Body of pancreas (tissue), 4 donors: ENCODE measurements around the gene FSTL1.

Source experiments
- CTCF ChIP-seq, 7 experiments: fragments of 450-650 bp in 4 of 7; fragments of 200-600 bp in 3 of 7; sonication (generic) in 3 of 7; IDR thresholded peaks; one replicate each; pipeline ENCODE4 v1.5.1; 2016 to 2019; ENCODE audit warnings: antibody characterized with exemption in 7 of 7
- POLR2A ChIP-seq, 3 donors: fragments of 450-650 bp; IDR thresholded peaks; one replicate each; pipeline ENCODE4 v1.6.1; 2016; ENCODE audit warnings: antibody characterized with exemption in 3 of 3, mild to moderate bottlenecking in 2 of 3

DNA sequence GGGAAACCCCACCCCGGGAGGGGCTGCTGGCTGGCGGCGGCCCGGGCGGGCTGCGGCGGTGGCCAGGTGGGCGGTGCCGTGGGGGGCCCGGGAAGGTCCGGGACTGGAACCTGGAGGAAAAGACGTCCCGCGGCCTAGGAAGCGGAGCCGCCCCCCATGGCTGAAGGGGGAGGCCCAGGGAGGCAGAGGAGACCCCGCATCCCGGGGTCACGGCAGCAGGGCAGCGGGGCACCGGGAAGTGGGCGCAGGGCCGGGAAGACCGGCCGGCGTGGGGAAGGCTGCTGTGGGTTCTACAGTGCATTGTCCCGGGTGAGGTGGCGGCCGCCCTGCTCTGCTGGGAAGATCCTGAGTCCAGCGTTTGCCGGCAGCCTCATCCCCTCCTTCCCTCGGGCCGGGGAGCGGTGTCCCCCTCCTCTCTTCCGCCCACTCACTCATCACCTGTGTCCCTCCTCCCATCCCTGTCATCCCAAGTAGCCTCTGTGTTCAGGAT, 525 bp upstream of the FSTL1 start:
- TF ChIP-seq POLR2A (IDR thresholded peaks at IDR 0.05): no peak
- no peak for TF ChIP-seq CTCF (IDR thresholded peaks at IDR 0.05)
